Loucy (cell line): Measurements from ENCODE around the gene RERE.

Experiments used
- CTCF ChIP-seq: fragments of 200-600 bp; sonication (generic); conservative IDR thresholded peaks from 2 replicates; pipeline ENCODE4 v1.5.1; 2014; ENCODE audit warnings: mild to moderate bottlenecking, antibody characterized with exemption, low read length
- EZH2phosphoT487 ChIP-seq: fragments of 200-600 bp; IDR thresholded peaks from 2 replicates; pipeline ENCODE4 v1.6.1; 2018; ENCODE audit warnings: antibody characterized with exemption, mild to moderate bottlenecking, moderate library complexity, borderline replicate concordance

- no peak for TF ChIP-seq CTCF
- no peak for TF ChIP-seq EZH2phosphoT487
Observed at GRCh38 chr1:8866173-8866791, 48.8 kb upstream of the RERE start.
